A549 (cell line): ENCODE data around the gene HOXA11.

Experiments
- JUN ChIP-seq, 2 experiments: fragments of >200 bp; sonication (Bioruptor Twin); formaldehyde crosslinking; IDR thresholded peaks; 2 replicates in 1 of 2; 3 replicates in 1 of 2; pipeline ENCODE4 v1.6.1; 2016 to 2017
- TF ChIP-seq, protein P1 (sequence below): fragments of >200 bp; sonication (Bioruptor Twin); formaldehyde crosslinking; IDR thresholded peaks from 3 replicates; pipeline ENCODE4 v1.5.1; 2016

DNA sequence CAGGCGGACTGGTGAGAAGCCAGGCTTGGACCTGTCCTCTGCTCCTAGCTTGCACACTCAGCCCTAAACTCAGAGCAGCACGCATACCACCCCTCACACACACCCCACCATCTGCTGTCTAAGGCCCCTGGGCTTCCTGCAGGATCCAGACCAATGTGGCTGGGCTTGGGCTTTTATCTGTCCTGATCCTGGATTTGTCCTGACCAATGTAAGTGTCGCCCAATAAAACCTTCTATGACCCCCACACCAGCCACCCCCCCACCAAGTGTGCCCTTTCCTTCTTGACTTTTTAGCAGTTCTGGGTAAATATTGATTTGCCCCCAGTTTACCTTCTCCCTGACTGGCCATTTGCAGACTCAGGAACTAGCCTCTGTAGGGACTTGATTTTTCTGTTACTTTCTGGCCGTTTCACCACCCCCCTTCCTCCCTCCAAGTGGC lies 16.6 kb upstream of the HOXA11 start:
- TF ChIP-seq JUN (IDR thresholded peaks at IDR 0.05) = no peak
- TF ChIP-seq, protein P1, sequence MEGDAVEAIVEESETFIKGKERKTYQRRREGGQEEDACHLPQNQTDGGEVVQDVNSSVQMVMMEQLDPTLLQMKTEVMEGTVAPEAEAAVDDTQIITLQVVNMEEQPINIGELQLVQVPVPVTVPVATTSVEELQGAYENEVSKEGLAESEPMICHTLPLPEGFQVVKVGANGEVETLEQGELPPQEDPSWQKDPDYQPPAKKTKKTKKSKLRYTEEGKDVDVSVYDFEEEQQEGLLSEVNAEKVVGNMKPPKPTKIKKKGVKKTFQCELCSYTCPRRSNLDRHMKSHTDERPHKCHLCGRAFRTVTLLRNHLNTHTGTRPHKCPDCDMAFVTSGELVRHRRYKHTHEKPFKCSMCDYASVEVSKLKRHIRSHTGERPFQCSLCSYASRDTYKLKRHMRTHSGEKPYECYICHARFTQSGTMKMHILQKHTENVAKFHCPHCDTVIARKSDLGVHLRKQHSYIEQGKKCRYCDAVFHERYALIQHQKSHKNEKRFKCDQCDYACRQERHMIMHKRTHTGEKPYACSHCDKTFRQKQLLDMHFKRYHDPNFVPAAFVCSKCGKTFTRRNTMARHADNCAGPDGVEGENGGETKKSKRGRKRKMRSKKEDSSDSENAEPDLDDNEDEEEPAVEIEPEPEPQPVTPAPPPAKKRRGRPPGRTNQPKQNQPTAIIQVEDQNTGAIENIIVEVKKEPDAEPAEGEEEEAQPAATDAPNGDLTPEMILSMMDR = no peak
